Keratinocyte (primary cell): Measurements from ENCODE around the gene EPHB1.

Experiments used
- EZH2 ChIP-seq: IDR thresholded peaks from one replicate; pipeline ENCODE4 v1.6.1; 2012; ENCODE audit warnings: inconsistent platforms, mild to moderate bottlenecking, low read length, moderate library complexity
- TF ChIP-seq, protein P1 (sequence below), 3 experiments: IDR thresholded peaks in 1 of 3; conservative IDR thresholded peaks in 1 of 3; optimal IDR thresholded peaks in 1 of 3; 2 replicates in 2 of 3; 3 replicates in 1 of 3; pipeline versions ENCODE3 to v1.5.1; 2011; ENCODE audit warnings: low read length in 3 of 3, mild to moderate bottlenecking in 3 of 3, moderate library complexity in 2 of 3, control low read depth in 1 of 3, inconsistent platforms in 1 of 3; ENCODE audit not compliant: insufficient read depth in 2 of 3; ENCODE audit errors: extremely low read depth in 1 of 3

- TF ChIP-seq, protein P1, sequence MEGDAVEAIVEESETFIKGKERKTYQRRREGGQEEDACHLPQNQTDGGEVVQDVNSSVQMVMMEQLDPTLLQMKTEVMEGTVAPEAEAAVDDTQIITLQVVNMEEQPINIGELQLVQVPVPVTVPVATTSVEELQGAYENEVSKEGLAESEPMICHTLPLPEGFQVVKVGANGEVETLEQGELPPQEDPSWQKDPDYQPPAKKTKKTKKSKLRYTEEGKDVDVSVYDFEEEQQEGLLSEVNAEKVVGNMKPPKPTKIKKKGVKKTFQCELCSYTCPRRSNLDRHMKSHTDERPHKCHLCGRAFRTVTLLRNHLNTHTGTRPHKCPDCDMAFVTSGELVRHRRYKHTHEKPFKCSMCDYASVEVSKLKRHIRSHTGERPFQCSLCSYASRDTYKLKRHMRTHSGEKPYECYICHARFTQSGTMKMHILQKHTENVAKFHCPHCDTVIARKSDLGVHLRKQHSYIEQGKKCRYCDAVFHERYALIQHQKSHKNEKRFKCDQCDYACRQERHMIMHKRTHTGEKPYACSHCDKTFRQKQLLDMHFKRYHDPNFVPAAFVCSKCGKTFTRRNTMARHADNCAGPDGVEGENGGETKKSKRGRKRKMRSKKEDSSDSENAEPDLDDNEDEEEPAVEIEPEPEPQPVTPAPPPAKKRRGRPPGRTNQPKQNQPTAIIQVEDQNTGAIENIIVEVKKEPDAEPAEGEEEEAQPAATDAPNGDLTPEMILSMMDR (optimal IDR thresholded peaks at IDR 0.05 in 1 of 3, IDR thresholded peaks at IDR 0.05 in 1 of 3, conservative IDR thresholded peaks at IDR 0.05 in 1 of 3; ENCODE audit: extremely low read depth in 1 of 3, insufficient read depth in 2 of 3, low read length in 3 of 3), result no peak
- TF ChIP-seq EZH2, result no peak
Measured at GRCh38 chr3:135051409-135051973, 256.4 kb downstream of the EPHB1 start.
